ENCODE measurements around the gene GPR83. TPM values are rescaled to one million over a fixed set of nuclear protein-coding genes. Genes with fewer than 3 reads are reported as not detected.
A peak's percentile ranks its signal among the peaks of the same experiment; 100 is the strongest.

The GPR83 gene
- total RNA-seq, 1 donor = not detected

DNA sequence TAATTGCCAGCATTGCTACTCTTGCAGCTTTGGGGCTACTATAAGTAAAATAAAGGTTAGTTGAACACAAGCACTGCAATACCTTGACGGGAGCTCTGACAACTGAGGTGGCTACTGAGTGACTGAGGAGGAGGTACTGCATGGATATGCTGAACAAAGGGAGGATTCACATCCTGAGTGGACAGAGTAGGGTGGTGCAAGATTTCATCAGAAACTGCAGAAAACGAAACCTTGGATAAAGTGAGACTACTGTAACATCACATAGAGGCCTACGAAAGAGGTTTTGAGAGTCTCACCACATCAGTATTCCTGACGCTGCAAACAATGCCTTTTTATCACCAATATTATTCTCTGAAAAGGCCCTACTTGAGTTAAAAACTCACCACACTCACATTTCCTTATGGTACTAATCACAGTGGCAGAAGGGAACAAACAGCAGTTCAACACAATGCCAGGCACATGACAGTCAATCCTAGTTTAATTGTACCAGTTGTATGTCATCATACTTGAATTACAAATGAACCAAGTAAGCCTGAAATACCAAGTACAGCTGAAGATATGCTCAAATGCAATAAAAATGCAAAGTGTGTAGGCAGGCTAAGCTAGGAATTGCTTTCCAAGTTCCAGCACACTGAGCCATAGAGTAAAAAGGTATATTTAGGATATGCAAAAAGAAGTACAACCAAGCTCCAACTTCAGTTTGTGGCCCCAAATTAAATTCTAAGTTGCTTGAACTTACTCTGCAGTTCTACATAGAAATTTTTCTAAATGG, 4.0 kb upstream of the GPR83 start:
- no peak overlapping the region for H3K4me3 ChIP-seq (ENCODE audit: low read depth, low read length)
- DNase-seq (ENCODE audit: low read depth) = no peak
- TF ChIP-seq, protein P1, sequence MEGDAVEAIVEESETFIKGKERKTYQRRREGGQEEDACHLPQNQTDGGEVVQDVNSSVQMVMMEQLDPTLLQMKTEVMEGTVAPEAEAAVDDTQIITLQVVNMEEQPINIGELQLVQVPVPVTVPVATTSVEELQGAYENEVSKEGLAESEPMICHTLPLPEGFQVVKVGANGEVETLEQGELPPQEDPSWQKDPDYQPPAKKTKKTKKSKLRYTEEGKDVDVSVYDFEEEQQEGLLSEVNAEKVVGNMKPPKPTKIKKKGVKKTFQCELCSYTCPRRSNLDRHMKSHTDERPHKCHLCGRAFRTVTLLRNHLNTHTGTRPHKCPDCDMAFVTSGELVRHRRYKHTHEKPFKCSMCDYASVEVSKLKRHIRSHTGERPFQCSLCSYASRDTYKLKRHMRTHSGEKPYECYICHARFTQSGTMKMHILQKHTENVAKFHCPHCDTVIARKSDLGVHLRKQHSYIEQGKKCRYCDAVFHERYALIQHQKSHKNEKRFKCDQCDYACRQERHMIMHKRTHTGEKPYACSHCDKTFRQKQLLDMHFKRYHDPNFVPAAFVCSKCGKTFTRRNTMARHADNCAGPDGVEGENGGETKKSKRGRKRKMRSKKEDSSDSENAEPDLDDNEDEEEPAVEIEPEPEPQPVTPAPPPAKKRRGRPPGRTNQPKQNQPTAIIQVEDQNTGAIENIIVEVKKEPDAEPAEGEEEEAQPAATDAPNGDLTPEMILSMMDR (IDR thresholded peaks at IDR 0.05; ENCODE audit: insufficient read depth, low read depth, low read length) = no peak

- DNase-seq (ENCODE audit: low read depth) = no peak
- H3K4me3 ChIP-seq (ENCODE audit: low read depth, low read length) = no peak overlapping the region
These were observed 1.1 kb upstream of the GPR83 start for GRCh38 chr11:94402355-94402754.

DNA sequence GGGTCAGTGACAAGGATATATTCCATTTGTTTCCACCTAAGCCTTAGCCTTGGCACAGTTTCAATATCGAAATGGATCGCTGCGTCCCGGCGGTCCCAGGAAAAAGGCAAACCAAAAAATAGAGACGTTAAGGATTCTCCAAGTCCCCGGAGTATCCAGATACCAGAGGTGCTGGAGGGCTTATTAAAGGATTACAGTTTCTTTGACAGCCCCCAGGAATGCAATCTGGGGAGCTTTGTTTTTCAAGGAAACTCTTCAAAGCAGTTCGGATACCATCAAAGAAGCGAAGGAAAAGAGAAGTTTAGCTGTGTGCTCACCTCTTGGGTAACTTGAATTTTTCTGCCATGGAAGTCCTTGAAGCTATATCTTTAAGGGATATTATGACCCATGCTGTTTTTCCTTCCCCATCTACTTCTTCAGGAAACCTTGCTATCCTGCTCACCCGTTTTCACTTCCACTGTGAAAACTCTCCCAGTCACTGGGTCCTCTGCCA, 600 bp upstream of the GPR83 start:
- peak overlapping the region; percentile 46 for H3K4me3 ChIP-seq (ENCODE audit: low read depth, low read length)
- TF ChIP-seq, protein P1 (IDR thresholded peaks at IDR 0.05; ENCODE audit: insufficient read depth, low read depth, low read length) = no peak
- no peak for DNase-seq (ENCODE audit: low read depth)

More at GRCh38 chr11:94402355-94402754, 1.1 kb upstream of the GPR83 start:
- TF ChIP-seq, protein P1 (IDR thresholded peaks at IDR 0.05; ENCODE audit: insufficient read depth, low read depth, low read length) = no peak

DNA sequence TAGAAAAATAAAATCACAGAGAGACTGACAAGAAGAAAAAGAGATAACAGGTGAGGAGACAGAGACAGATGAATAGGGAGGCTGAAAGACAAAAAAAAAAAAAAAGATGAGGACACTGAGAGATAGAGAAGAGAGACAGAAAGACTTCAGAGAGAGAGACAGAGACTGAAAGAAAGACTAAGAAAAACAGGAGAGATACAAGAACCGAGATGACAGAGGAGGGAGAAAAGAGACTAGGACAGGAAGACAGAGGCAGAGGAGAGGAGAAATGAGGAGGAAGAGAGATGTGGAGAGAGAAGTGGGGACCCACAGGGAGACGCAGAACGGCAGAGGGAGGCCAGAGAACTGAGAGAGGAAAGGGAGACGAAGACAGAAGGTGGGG, 771 bp downstream of the GPR83 start:
- TF ChIP-seq, protein P1 (IDR thresholded peaks at IDR 0.05; ENCODE audit: insufficient read depth, low read depth, low read length) = no peak
- no peak overlapping the region for H3K4me3 ChIP-seq (ENCODE audit: low read depth, low read length)
- no peak for DNase-seq (ENCODE audit: low read depth)

GRCh38 chr11:94400050-94400449, 1.2 kb downstream of the GPR83 start:
- no peak overlapping the region for H3K4me3 ChIP-seq (ENCODE audit: low read depth, low read length)
- TF ChIP-seq, protein P1 (IDR thresholded peaks at IDR 0.05; ENCODE audit: insufficient read depth, low read depth, low read length) = no peak
- no peak for DNase-seq (ENCODE audit: low read depth)

DNA sequence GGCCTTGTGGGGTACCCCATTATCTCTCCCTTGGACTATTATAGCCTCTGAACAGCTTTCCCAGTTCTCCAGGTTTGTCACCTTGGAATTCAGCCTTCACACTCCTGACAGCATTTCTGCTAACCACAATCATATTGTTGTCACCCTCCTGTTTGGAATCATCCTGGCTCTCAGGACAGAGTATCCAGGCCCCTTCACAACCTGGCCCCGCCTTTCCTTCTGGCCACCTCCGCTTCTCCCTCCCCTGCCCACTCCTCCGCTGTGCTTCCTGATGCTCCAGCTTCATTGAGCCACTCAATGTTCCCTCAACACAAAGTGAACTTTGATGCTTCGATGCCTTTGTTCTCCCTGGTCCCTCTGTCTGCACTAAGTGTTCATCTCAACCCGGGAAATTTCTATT, 3.1 kb downstream of the GPR83 start:
- DNase-seq (ENCODE audit: low read depth) = no peak
- TF ChIP-seq, protein P1 (IDR thresholded peaks at IDR 0.05; ENCODE audit: insufficient read depth, low read depth, low read length) = no peak

More for the DNA sequence above, 3.1 kb downstream of the GPR83 start:
- no peak overlapping the region for H3K4me3 ChIP-seq (ENCODE audit: low read depth, low read length)
